Stimulated activated CD4-positive, alpha-beta T cell treated with anti-CD3 and anti-CD28 coated beads, Interleukin-12 subunit alpha, Interleukin-12 subunit beta, amount 100 ng/mL, for 4 hours (primary cell): ENCODE measurements around the gene CENPU.
"Not testable (repeated sequence)": the region's sequence is repeated elsewhere in the genome, so short reads cannot be mapped to it uniquely, and the experiment has no call there.

Experiments
- DNase-seq: peaks from one replicate; pipeline ENCODE4 v3.0.0-alpha.2; 2020

The CENPU gene

DNA sequence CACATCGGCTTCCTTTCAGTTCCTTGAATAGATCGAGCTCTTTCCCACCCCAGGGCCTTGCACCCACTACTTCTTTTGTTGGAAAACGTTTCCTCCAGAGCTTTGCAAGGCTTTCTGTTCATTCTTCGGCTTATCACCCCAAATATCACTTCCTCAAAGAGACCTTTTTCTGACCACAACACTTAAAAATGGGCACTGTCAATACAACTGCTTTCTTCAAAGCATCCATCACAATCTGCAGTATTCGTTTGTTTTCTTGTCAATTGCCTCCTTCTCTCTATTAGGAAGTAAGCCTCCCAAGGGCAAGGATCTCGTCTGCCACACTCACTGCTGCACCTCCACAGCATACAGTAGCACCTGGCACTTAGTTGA lies 17.7 kb upstream of the CENPU start:
- no peak for DNase-seq

DNA sequence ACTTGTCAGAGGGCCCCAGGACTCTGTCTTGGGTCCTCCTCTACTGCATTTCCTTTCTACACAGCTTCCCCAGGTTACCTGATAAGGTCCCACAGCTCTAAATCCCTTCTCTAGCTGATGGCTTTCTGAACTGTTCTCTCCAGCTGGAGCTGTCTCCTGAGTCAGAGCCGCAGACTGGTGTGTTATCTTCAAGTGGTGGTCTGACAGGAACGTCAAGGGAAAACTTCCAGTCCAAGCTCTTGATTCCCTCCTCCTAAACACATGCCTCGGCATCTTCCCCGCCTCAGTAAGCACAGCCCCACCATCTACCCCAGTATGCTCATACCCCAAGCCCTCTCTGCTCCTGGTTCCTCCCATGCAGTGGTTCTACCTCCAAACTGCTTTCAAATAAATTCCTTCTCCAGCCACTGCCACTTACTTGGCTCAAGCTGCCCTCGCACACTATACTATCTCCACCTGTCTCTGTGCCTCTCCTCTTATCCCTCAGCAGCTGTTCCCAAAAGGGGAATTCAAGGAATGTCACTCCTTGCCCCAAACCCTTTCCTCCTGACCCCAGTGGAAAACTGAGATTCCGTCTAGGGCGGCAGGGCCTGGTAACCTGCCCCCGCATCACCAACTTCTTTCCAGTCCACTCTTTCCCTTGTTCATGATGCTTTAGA lies 17.2 kb upstream of the CENPU start:
- no peak for DNase-seq

DNA sequence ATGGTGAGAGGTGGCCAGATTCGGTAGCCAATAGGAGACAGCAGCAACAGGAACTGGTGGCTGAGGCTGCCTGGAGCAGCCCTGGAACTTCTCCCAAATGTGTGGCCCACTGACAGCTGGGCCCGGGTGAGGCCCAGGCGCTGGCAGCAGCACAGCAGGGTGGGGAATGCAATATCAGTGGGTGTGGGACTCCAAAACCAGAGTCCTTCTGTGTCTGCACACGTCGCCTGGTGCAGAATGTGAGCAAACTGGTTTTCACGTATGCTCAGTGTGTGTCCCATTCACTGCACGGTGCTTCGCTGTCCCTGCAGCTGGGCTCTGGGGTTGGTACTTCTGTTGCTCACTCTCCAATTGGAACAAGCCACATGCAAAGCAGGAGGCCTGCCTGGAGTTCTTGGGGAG lies 14.4 kb upstream of the CENPU start:
- no peak for DNase-seq

DNA sequence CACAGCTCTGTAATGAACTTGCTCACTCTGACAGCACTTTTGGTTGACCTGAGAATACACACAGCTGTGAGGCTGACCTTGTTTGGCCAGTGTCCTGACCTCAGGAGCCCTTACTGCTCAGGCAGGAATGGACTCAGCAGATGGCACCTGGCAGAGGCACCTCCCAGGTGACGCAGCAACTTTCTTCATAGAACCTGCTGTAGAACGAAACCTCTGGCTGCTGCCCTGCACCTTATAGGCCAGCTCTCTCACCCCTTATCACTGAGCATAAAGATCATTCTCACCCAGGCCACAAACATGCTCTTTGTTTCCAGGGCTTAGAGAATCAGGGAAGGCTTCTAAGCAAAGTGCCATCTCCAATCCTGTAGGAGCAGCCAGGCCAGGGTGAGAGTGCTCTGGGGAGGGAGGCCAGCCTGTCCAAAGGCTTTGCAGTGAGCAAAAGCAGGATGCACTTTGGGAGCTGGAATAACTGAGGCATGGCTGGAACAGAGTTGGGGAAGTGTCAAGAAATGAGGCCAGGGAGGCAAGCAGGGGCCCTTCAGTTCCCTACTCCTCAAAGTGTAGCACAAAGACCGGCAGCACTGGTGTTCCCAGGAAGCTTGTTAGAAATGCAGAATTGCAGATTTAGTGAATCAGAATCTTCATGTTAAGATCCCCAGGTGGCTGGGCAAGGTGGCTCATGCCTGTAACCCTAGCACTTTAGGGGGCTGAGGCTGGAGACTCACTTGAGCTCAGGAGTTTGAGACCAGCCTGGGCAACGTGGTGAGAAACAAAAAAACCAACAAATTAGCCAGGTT lies 13.3 kb upstream of the CENPU start:
- no peak for DNase-seq

DNA sequence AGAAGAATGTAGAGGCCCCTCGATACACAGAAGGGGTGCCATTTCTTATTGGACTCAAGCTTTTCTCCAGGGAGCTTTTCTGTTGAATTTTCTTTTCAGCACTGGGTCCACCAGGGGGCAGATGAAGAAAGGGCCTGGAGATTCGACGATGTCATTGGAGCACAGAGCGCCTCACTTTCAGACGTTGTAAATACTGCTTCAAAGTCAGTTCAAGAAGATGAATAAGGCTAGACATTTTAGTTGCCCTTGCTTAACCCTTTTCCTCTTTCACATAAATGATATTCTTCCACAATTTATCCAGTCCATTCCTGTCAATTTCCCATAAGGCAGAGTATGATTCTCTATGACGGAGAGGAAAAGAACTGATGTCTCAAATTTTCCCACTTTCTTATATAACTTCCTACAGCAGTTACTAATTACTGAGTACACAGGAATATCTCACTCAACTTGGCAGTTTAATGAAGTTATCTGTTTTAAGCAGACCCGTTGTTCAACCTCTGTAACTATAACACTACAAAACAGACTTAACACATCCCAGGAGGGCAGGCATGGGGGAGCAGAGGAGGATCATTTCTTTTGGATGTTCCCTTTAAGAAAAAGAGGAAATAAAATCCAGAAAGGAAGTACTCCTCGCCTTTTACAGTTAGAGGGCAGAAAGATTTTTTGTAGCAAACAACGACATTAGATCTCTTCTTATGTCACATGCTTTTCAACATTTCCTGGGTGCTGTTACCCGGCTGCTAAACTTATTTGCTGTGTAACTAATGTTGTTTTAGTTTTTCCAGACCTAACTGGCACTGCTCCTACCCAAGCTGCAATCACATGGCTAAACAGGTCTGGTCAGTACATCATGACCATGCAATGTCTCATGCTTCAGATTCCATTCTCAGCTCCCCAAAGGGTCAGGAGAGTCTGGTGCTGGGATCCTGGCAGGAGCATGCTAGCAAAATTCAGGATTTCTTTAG lies 12.2 kb upstream of the CENPU start:
- peak; percentile 65 for DNase-seq

DNA sequence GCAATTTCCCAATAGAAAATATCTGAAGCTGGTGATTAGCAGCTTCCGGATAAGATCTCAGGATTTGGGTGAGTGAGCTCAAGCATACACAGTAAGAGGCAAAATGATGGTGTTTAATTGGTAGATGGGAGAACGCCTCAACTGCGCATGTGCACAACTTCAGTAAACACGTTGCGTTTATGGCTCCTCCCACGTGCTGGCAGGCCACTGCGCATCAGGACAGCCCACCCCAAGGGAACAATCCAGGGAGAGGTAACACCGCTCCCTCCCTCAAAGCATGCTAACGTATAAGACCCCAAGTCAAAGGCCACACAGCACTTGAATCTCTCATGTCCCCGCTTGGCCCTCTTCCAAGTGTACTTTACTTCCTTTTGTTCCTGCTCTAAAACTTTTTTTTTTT lies 10.3 kb upstream of the CENPU start:
- no peak for DNase-seq

DNA sequence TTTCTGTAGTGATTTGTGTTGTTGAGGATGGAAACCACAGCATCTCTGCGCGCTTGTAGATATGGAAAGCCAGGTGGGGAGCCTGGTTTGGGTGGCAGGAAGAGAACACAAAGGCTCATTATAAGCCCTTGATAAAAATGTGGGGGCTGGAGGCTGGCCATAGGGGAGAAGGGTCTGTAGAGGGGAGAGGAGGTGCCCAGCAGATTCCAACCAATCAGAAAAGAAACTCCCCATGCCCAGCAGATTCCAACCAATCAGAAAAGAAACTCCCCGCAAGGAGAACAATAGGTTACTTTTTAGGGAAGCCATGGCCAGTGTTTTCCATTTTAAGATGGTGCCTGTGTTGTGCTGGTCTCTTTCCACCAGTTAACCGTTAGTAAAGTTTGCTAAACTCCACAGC lies 9.8 kb upstream of the CENPU start:
- DNase-seq = no peak

DNA sequence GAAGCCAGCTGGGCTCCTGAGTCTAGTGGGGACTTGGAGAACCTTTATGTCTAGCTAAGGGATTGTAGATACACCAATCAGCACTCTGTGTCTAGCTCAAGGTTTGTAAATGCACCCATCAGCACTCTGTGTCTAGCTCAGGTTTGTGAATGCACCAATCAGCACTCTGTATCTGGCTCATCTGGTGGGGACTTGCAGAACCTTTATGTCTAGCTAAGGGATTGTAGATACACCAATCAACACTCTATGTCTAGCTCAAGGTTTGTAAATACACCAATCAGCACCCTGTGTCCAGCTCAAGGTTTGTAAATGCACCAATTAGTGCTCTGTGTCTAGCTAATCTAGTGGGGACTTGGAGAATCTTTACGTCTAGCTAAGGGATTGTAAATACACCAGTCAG lies 7.8 kb upstream of the CENPU start:
- not testable (repeated sequence) for DNase-seq

DNA sequence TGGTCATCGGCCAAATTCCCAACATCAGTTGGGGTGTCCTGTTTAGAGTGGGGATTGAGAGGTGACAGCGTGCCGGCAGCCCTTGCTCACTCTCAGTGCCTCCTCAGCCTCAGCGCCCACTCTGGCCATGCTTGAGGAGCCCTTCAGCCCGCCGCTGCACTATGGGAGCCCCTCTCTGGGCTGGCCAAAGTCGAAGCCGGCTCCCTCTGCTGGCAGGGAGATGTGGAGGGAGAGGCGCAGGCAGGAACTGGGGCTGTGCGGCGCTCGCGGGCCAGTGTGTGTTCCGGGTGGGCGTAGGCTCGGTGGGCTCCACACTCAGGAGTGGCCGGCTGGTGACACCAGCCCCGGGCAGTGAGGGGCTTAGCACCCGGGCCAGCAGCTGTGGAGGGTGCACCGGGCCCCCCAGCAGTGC lies 7.1 kb upstream of the CENPU start:
- DNase-seq = no peak

DNA sequence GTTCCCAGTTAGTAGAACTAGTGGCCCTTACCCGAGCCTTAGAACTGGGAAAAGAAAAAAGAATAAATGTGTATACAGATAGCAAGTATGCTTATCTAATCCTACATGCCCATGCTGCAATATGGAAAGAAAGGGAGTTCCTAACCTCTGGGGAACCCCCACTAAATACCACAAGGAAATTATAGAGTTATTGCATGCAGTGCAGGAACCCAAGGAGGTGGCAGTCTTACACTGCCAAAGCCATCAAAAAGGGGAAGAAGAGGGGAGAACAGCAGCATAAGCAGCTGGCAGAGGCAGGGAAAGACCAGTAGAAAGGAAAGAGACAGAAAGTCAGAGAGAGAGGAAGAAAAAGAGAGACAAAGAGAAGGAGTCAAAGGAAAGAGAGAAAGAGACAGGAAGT lies 5.7 kb upstream of the CENPU start:
- not testable (repeated sequence) for DNase-seq

DNA sequence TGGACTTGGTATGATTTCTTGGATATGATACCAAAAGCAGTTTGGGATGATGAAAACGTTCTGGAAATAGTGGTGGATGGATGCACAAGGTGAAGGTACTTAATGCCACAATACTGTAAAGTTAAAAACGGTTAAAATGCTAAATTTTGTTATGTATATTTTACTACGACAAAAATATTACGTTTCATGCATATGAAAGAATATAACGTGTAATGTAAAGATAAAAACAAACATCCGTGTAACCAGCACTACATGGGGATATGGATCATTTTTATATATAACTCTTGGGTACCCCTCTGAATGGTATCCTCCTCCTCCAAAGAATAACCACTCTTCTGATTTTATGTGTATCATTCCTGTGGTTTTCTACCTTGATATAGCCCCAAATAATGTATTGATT lies 862 bp upstream of the CENPU start:
- DNase-seq = no peak

DNA sequence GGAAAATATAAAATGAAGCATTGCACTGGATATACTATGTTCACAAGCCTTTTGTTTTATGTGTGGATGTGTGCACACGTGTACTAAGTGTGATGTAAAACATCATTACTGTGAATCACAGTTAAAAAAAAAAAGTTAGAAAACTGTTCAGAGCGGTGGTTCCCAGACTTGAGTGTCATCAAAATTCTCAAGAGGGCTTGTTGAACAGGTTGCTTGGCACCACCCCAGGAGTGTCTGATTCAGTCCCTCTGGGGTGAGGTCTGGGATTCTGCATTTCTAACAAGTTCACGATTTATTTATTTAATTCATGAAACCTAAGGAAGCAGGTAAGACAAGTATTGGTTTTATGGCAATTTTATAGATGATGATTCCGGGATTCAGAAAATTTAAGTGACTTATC lies 1.8 kb downstream of the CENPU start:
- no peak for DNase-seq

DNA sequence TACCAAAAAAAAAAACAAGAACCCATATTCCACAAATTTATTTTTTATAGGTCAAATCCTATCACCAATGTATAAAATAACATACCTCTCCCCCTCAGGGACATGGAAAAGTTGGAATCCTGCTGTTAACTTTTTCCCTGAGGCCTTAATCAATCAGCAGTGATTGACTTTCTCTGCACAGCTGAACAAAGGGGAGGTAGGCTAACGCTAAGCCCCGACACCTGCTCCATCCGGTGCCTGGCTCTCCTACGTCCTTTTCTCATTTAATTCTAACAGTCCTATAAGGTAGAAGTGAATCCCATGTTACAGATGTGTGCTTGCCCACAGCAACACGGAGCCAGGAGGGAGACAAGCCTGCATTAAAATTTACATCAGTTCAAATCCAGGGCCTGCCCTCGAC lies 2.8 kb downstream of the CENPU start:
- no peak for DNase-seq

DNA sequence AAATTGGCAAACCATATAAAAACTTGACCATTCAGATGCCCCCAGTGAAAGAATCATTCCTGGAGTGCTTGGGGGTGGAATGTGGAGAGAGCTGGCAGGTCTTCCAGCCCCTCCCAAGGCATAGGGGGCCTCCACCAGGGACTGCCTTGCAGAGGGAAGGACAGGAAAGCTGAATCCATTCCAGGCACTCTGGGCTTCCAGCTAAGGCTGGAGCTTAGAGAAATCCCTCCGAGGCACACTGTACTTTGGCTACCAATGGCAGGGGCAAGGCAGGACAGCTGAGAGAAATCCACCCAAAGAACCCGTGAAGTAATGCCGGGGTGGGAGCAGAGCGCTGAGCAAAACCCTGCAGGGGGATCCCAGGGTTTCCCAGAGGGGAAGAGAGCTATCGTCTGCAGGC lies 4.0 kb downstream of the CENPU start:
- DNase-seq = no peak

DNA sequence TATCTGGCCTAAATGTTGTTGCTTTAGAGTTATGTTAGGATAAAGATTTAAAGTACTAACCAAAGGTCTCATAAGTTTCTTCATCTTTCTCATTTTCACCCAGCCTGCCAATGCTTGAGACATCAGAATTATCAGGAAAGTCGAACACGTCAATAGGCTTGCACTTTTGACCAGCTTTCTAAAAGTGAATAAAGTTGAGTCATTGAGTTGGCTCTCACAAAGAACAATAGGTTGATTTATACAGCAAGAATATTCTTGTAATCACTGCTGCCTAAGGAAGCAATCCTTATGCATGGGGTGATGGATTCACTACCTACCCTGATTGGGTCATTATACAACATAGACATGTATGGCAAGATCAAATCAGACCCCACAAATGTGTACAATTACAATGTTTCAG lies 5.0 kb downstream of the CENPU start:
- no peak for DNase-seq

DNA sequence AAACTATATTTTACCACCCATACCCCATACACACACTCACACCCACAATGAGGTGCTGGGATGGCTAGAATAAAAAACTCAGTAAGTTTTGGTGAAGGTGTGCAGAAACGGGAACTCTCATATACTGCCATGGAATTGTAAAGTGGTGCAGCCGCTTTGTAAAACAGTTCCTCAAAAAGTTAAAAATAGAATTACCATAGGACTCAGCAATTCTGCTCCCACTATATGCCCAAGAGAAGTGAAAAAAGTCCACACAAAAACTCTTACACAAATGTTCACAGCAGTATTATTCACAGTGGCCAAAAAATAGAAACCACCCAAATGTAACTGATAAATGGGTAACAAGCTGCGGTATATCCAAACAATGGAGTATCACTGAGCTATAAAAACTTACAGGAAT lies 6.5 kb downstream of the CENPU start:
- no peak for DNase-seq

DNA sequence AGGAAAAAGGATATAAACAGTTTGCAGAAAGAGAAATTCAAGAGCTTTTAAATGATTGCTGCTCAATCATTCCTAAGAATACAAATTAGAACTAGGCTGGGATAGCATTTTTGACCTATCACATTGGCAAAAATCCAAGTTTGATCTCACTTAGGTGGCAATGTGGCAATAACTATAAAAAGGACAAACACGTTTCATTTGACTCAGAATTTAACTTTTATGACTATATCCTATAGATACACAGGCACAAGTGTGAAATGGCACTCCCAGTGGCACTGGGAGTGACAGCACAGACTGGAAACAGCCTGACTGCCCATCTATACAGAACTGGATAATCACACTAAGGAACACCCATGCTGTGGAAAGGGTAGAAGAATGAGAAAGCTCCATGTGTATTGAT lies 11.1 kb downstream of the CENPU start:
- DNase-seq = no peak

DNA sequence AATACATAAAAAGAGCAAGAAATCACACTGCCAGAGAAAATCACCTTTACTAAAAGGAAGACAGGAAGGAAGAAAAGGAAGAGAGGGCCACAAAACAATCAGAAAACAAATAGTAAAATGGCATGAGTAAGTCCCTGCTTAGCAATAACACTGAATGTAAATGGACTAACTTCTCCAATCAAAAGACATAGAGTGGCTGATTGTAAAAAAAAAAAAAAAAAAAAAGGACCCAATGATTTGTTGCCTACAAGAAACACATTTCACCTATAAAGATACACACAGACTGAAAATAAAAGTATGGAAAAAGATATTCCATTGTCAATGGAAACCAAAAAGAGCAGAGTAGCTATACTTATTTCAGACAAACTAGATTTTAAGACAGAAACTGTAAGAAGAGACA lies 12.6 kb downstream of the CENPU start:
- DNase-seq = no peak

DNA sequence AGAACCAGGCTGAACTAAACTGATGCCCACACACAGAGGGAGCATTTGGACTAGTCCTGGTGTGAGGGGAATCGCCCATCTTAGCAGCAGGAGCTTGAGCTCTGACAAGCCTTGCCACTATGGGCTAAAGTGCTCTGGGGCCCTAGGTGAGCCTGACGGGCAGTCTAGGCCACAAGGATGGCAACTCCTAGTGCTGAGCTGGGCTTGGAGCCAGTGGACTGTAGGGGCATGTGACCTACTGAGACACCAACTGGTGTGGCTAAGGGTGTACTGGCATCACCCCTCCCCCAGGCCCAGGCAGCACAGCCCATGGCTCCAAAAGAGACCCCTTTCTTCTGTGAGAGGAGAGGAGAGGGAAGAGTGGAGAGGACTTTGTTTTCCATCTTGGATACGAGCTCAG lies 14.5 kb downstream of the CENPU start:
- DNase-seq = no peak

DNA sequence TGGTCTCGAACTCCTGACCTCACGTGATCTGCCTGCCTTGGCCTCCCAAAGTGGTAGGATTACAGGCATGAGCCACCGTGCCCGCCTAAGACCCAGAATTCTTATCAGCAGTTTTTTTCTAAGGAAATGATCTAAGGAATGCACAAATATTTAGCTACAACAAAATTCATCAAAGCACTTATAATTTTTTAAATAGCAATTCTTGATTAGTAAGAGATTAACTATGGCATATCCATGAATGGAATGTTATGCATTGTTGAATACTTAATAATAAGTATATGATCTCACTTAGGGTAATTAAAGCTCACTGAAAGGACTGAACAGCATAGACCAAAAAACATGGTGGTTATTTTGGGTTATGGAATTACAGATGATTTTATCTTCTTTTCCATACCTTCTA lies 18.4 kb downstream of the CENPU start:
- DNase-seq = no peak

DNA sequence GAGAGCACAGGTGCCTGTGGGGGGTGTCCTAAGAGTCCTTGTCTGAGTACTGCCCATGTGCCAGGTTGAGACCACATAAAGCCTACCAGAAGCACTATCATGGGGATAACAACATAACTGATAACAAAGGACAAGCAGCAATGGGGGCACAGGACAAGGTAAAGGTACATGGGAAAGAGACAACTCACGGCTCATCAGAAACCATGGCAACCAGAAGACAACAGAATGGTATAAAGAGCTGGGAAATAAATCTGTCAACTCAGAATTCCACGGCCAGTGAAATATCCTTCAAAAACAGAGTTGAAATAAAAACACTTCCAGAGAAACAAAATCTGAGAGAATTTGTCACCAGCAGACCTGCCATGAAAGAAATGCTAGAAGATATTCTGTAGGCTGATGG lies 20.0 kb downstream of the CENPU start:
- DNase-seq = no peak

DNA sequence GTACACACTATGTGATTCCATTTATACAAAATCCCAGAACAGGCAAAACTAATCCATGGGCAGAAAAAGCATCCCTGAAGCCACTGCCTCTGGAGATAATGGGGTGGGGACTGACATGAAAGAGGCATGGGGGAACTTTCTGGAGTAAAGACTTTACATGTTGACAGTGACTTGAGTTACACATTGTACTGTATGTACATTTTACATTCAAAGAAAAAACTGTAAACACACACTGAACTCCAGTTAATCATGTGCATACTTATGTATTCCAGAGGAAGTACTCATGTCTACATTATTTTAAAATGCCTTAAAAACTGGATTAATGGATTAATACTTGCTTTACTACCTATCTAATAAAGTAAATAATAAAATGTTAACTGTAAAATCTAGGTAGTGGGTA lies 21.6 kb downstream of the CENPU start:
- DNase-seq = no peak

DNA sequence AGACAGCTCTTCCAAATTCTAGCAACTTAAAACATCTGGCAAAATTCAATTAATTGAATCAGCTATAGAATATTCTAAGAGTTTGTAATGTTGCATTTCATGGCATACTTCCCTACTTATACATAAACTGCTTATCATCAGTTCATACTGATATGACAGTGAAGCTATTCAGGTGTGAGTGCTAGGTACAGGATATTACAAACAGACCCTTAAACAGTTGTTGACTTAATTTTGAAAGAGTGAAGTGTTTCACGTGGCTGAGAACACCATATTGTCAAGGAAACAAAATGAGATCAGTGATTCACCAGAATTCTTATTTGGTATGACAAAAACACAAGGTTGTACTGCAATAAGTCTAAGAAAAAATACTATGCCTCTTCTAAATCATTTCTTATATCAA lies 27.4 kb downstream of the CENPU start:
- DNase-seq = no peak

DNA sequence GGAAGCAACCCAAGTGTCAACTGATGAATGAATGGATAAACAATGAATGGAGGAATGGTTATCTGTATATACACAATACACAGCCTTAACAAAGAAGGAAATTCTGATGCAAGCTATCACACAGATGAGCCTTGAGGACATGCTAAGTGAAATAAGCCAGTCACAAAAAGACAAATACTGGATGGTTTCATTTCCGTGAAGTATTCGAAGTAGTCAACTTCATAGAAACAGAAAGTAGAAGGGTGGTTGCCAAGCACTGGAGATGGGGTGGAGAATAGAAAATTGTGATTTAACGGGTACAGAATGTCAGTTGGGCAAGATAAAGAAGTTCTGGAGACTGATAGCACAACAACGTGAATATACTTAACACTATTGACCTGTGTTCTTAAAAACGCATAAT lies 28.2 kb downstream of the CENPU start:
- no peak for DNase-seq
